Astrocyte (in vitro differentiated cells and primary cell): Measurements from ENCODE around the gene YJU2.

ENCODE experiments used
- CTCF ChIP-seq: IDR thresholded peaks from 2 replicates; pipeline ENCODE4 v1.5.1; 2011; ENCODE audit warnings: low read depth, mild to moderate bottlenecking, inconsistent platforms, low read length, moderate library complexity; ENCODE audit not compliant: insufficient read depth
- EZH2 ChIP-seq: IDR thresholded peaks from 2 replicates; pipeline ENCODE4 v1.6.1; 2012; ENCODE audit warnings: mild to moderate bottlenecking, low read length, inconsistent platforms; ENCODE audit not compliant: insufficient read depth

- TF ChIP-seq EZH2 (no peak), CTCF (no peak)
Observed at GRCh38 chr19:4197228-4197624, 49.7 kb upstream of the YJU2 start.
